ENCODE measurements around the gene PBOV1.
A peak's percentile ranks its signal among the peaks of the same experiment; 100 is the strongest.

The PBOV1 gene

GRCh38 chr6:138205437-138206094, 12.7 kb downstream of the PBOV1 start:
- no peak overlapping the region for H3K9ac ChIP-seq (ENCODE audit: low read depth, low read length)
- no peaks in the 10 kb centered on the region for H3K9me3 ChIP-seq (ENCODE audit: control insufficient read depth, insufficient read depth, low read length)
- no peaks in the 10 kb centered on the region for H3K36me3 ChIP-seq (ENCODE audit: insufficient read depth, low read length)
- no peaks in the 10 kb centered on the region for H3K4me1 ChIP-seq (ENCODE audit: insufficient read depth, low read length)

GRCh38 chr6:138204792-138205384, 13.4 kb downstream of the PBOV1 start:
- no peaks in the 10 kb centered on the region for H3K9me3 ChIP-seq (ENCODE audit: control insufficient read depth, insufficient read depth, low read length)
- no peaks in the 10 kb centered on the region for H3K36me3 ChIP-seq (ENCODE audit: insufficient read depth, low read length)
- H3K4me1 ChIP-seq (ENCODE audit: insufficient read depth, low read length), result no peaks in the 10 kb centered on the region
- H3K9ac ChIP-seq (ENCODE audit: low read depth, low read length), result no peak overlapping the region

GRCh38 chr6:138204303-138204702, 14.0 kb downstream of the PBOV1 start:
- no peaks in the 10 kb centered on the region for H3K4me1 ChIP-seq (ENCODE audit: insufficient read depth, low read length)
- H3K36me3 ChIP-seq (ENCODE audit: insufficient read depth, low read length), result no peaks in the 10 kb centered on the region
- H3K9me3 ChIP-seq (ENCODE audit: control insufficient read depth, insufficient read depth, low read length), result no peaks in the 10 kb centered on the region
- no peak overlapping the region for H3K9ac ChIP-seq (ENCODE audit: low read depth, low read length)

- no peak overlapping the region for H3K9ac ChIP-seq (ENCODE audit: low read depth, low read length)
- no peaks in the 10 kb centered on the region for H3K9me3 ChIP-seq (ENCODE audit: control insufficient read depth, insufficient read depth, low read length)
- H3K4me1 ChIP-seq (ENCODE audit: insufficient read depth, low read length), result peaks cover 6% of the 10 kb centered on the region
- H3K36me3 ChIP-seq (ENCODE audit: insufficient read depth, low read length), result no peaks in the 10 kb centered on the region
Measured at GRCh38 chr6:138203315-138203714, 15.0 kb downstream of the PBOV1 start.

GRCh38 chr6:138201836-138202235, 16.5 kb downstream of the PBOV1 start:
- Histone ChIP-seq H3K4me1 (ENCODE audit: insufficient read depth, low read length) (peaks cover 11% of the 10 kb centered on the region), H3K36me3 (ENCODE audit: insufficient read depth, low read length) (no peaks in the 10 kb centered on the region), H3K9ac (ENCODE audit: low read depth, low read length) (no peak overlapping the region), H3K9me3 (ENCODE audit: control insufficient read depth, insufficient read depth, low read length) (no peaks in the 10 kb centered on the region)

- no peaks in the 10 kb centered on the region for H3K9me3 ChIP-seq (ENCODE audit: control insufficient read depth, insufficient read depth, low read length)
- H3K9ac ChIP-seq (ENCODE audit: low read depth, low read length), result 0 out of 2 replicates have a peak overlapping the region, but pooled peaks have one; percentile 7
- H3K4me1 ChIP-seq (ENCODE audit: insufficient read depth, low read length), result peaks cover 15% of the 10 kb centered on the region
- no peaks in the 10 kb centered on the region for H3K36me3 ChIP-seq (ENCODE audit: insufficient read depth, low read length)
Measured at GRCh38 chr6:138198430-138199091, 19.7 kb downstream of the PBOV1 start.

- peaks cover 15% of the 10 kb centered on the region for H3K4me1 ChIP-seq (ENCODE audit: insufficient read depth, low read length)
- H3K9ac ChIP-seq (ENCODE audit: low read depth, low read length), result no peak overlapping the region
- H3K9me3 ChIP-seq (ENCODE audit: control insufficient read depth, insufficient read depth, low read length), result no peaks in the 10 kb centered on the region
- no peaks in the 10 kb centered on the region for H3K36me3 ChIP-seq (ENCODE audit: insufficient read depth, low read length)
Measured at GRCh38 chr6:138197570-138197969, 20.7 kb downstream of the PBOV1 start.

GRCh38 chr6:138196122-138196738, 22.1 kb downstream of the PBOV1 start:
- Histone ChIP-seq H3K9ac (ENCODE audit: low read depth, low read length) (no peak overlapping the region), H3K9me3 (ENCODE audit: control insufficient read depth, insufficient read depth, low read length) (no peaks in the 10 kb centered on the region), H3K36me3 (ENCODE audit: insufficient read depth, low read length) (no peaks in the 10 kb centered on the region), H3K4me1 (ENCODE audit: insufficient read depth, low read length) (peaks cover 15% of the 10 kb centered on the region)

- Histone ChIP-seq H3K4me1 (ENCODE audit: insufficient read depth, low read length) (peaks cover 15% of the 10 kb centered on the region), H3K36me3 (ENCODE audit: insufficient read depth, low read length) (no peaks in the 10 kb centered on the region), H3K9ac (ENCODE audit: low read depth, low read length) (no peak overlapping the region)
Measured at GRCh38 chr6:138194287-138194686, 24.0 kb downstream of the PBOV1 start.

GRCh38 chr6:138188278-138188941, 29.9 kb downstream of the PBOV1 start:
- no peaks in the 10 kb centered on the region for H3K9me3 ChIP-seq (ENCODE audit: control insufficient read depth, insufficient read depth, low read length)
- H3K36me3 ChIP-seq (ENCODE audit: insufficient read depth, low read length), result no peaks in the 10 kb centered on the region
- H3K4me1 ChIP-seq (ENCODE audit: insufficient read depth, low read length), result peaks cover 9% of the 10 kb centered on the region
- H3K9ac ChIP-seq (ENCODE audit: low read depth, low read length), result no peak overlapping the region

More at GRCh38 chr6:138194287-138194686, 24.0 kb downstream of the PBOV1 start:
- no peaks in the 10 kb centered on the region for H3K9me3 ChIP-seq (ENCODE audit: control insufficient read depth, insufficient read depth, low read length)

GRCh38 chr6:138187156-138187555, 31.1 kb downstream of the PBOV1 start:
- Histone ChIP-seq H3K9me3 (ENCODE audit: control insufficient read depth, insufficient read depth, low read length) (no peaks in the 10 kb centered on the region), H3K9ac (ENCODE audit: low read depth, low read length) (no peak overlapping the region), H3K36me3 (ENCODE audit: insufficient read depth, low read length) (no peaks in the 10 kb centered on the region), H3K4me1 (ENCODE audit: insufficient read depth, low read length) (peaks cover 21% of the 10 kb centered on the region)

GRCh38 chr6:138184230-138184629, 34.1 kb downstream of the PBOV1 start:
- Histone ChIP-seq H3K9me3 (ENCODE audit: control insufficient read depth, insufficient read depth, low read length) (no peaks in the 10 kb centered on the region), H3K9ac (ENCODE audit: low read depth, low read length) (no peak overlapping the region), H3K4me1 (ENCODE audit: insufficient read depth, low read length) (peaks cover 23% of the 10 kb centered on the region), H3K36me3 (ENCODE audit: insufficient read depth, low read length) (no peaks in the 10 kb centered on the region)

GRCh38 chr6:138183790-138184134, 34.5 kb downstream of the PBOV1 start:
- no peak overlapping the region for H3K9ac ChIP-seq (ENCODE audit: low read depth, low read length)
- H3K9me3 ChIP-seq (ENCODE audit: control insufficient read depth, insufficient read depth, low read length), result no peaks in the 10 kb centered on the region
- peaks cover 23% of the 10 kb centered on the region for H3K4me1 ChIP-seq (ENCODE audit: insufficient read depth, low read length)
- no peaks in the 10 kb centered on the region for H3K36me3 ChIP-seq (ENCODE audit: insufficient read depth, low read length)
